Fibroblast of skin of left biceps (primary cell): Measurements from ENCODE around the gene ZNF765.
"Not testable (repeated sequence)": the region's sequence is repeated elsewhere in the genome, so short reads cannot be mapped to it uniquely, and the experiment has no call there.

Experiments used
- DNase-seq, 2 experiments: peaks; one replicate each; pipeline ENCODE4 v3.0.0-alpha.2; 2013; ENCODE audit warnings: low read depth in 2 of 2

Gene ZNF765

DNA sequence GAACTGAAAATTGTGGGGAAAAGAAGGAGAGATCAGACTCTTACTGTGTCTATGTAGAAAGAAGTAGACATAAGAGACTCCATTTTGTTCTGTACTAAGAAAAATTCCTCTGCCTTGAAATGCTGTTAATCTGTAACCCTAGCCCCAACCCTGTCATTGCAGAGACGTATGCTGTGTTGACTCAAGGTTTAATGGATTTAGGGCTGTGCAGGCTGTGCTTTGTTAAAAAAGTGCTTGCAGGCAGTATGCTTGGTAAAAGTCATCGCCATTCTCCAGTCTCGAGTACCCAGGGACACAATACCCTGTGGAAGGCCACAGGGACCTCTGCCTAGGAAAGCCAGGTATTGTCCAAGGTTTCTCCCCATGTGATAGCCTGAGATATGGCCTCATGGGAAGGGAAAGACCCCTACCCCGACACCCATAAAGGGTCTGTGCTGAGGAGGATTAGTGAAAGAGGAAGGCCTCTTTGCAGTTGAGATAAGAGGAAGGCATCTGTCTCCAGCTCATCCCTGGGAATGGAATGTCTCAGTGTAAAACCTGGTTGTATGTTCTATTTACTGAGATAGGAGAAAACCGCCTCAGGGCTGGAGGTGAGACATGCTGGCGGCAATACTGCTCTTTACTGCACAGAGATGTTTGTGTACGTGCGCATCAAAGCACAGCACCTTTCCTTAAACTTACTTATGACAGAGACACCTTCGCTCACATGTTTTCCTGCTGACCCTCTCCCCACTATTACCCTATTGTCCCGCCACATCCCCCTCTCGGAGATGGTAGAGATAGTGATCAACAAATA, 25.8 kb downstream of the ZNF765 start:
- not testable (repeated sequence) for DNase-seq

DNA sequence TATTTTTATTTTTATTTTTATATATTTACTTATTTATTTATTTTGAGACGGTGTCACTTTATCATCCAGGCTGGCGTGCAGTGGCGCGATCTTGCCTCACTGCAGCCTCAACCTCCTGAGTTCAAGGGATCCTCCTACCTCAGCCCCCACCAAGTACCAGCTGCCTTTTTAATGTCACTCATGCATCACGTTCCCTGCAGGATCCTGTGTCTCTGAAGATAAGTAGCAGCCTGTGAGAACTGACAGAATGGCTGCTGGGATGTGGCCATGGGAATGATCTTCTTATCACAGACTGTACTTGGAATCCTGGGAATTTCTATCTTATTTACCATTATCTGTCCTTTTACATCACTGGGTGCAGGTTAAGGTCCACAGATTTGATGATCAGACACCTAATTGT, 27.6 kb downstream of the ZNF765 start:
- no peak for DNase-seq

GRCh38 chr19:53423074-53423473, 28.1 kb downstream of the ZNF765 start:
- DNase-seq: not testable (repeated sequence)

DNA sequence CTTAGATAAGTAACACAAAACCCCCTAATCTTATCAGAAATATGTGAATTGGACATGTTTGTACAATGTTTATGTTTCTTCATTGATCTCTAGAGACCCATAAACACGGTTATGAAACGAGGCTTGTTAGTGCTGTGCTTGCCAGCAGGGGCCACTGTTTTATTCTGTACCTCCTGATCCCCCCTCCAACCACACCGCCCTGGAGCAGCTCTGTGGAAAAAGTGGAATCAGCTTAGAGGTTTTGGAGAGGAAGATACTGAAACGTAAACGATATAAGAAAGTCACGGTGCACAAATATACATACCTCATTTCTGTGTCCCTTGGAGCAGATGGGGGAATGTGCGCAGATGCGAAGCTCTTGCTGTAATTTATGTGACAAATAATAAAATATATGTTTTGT, 28.7 kb downstream of the ZNF765 start:
- not testable (repeated sequence) for DNase-seq

DNA sequence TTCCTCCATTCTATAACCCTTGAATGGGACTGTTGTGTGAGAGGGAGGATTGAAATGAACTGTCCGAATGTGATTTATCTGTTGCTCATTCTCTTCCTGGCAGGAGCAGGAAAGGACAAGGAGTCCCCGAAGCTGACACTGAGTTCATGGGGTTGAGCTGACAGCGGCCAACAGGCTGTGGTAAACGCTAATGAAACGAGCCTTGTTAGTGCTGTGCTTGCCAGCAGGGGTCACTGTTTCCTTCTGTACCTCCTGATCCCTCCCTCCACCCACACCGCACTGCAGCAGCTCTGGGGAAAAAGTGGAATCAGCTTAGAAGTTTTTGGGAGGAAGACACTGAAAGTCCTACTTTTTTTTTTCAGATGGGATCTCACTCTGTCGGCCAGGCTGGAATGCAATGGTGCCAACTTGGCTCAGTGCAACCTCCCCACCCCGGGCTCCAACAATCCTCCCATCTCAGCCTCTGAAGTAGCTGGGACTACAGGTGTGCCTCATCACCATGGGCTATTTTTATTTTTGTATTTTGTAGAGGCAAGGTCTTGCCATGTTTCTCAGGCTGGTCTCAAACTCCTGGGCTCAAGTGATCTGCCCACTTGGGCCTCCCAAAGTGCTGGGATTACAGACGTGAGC, 30.1 kb downstream of the ZNF765 start:
- no peak for DNase-seq

DNA sequence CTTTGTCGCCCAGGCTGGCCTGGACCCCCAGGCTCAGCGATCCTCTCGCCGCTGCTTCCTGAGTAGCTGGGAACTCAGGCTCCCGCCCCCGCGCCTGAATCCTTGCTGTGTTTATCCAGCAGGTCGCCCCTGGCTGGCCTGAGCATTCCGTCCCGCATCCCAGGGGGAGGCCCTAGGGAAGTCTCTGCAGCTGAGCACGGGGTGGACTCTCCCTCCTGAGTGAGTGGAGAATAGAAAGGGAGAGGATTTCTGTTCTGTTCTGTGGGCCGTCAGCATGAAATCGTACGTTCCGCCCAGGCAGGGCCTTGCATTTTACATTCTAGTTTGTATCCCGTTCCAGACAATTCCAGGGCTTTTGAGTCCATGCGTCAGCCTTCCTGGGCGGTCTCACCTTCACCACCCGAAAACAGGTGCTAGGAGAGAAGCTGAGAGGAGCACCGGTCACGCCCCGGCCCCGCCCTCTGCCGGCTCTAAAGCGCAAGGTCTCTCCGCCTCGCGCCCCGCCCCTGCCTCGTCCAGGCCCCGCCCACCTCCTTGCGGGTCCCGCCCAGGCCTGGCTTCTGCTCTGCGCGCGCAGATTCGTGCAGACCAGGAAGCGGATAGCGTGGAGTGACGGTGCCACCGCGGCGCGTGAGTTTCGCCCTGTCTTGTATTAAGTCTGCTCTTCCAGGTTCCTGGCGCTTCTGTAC, 36.6 kb downstream of the ZNF765 start, which contains the start of gene ZNF761:
Gene ZNF761 (plus strand): TSS at position 586 of the 689 bp plus-strand sequence. CDS start 15,285 bp downstream, outside the sequence.
- peak; percentile 57 to 62 for DNase-seq

GRCh38 chr19:53432088-53432661, 37.2 kb downstream of the ZNF765 start:
- DNase-seq: no peak

DNA sequence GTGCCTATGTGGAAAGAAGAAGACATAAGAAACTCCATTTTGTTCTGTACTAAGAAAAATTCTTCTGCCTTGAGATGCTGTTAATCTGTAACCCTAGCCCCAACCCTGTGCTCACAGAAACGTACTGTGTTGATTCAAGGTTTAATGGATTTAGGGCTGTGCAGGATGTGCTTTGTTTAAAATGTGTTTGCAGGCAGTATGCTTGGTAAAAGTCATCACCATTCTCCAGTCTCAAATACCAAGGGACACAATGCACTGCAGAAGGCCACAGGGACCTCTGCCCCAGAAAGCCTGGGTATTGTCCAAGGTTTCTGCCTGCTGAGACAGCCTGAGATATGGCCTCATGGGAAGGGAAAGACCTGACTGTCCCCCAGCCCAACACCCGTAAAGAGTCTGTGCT, 48.9 kb downstream of the ZNF765 start:
- DNase-seq: not testable (repeated sequence)

DNA sequence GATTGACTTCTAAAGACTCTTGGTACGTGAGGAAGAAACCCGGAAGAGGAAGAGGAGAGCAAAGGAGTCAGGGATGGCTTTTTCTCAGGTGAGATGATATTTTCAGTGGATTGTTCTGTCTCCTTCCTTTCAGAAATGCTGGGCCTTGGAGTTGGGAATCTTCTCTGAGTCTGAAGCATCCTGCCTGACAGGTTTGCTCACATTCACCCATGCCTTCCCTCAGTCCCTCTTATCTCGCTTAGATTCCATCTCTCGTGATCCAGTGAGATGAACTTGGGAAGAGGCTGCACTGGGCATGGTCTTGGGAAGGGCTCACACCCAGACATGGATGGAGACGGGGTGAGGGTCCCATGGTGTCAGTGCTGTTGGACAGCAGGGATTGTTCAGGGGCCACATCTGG, 52.2 kb downstream of the ZNF765 start:
- not testable (repeated sequence) for DNase-seq

DNA sequence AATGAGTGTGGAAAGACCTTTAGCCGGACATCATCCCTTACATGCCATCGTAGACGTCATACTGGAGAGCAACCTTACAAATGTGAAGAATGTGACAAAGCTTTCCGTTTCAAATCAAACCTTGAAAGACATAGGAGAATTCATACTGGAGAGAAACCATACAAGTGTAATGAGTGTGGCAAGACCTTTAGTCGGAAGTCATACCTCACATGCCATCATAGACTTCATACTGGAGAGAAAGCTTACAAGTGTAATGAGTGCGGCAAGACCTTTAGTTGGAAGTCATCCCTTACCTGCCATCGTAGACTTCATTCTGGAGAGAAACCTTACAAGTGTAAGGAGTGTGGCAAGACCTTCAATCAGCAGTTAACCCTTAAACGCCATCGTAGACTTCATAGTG, 60.9 kb downstream of the ZNF765 start:
- no peak for DNase-seq

- not testable (repeated sequence) for DNase-seq
These were observed 65.3 kb downstream of the ZNF765 start for GRCh38 chr19:53460131-53460721.

DNA sequence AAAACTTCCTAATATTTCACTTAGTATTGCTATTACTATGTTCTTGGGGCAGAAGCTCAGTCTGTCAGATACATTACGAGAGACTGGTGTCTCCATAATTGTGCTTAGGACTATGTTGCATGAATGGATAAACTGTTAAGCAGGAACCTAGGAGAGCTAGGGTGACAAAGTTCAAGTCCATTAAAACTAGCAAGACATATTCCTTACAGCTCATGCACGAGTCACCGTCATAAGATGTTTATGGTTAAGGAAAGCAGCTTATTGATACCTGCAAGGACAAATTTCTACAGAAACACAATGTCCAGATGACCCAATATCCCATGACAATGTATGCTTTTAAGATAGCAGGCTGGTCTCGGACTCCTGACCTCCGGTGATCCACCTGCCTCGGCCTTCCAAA, 66.9 kb downstream of the ZNF765 start:
- DNase-seq: no peak

DNA sequence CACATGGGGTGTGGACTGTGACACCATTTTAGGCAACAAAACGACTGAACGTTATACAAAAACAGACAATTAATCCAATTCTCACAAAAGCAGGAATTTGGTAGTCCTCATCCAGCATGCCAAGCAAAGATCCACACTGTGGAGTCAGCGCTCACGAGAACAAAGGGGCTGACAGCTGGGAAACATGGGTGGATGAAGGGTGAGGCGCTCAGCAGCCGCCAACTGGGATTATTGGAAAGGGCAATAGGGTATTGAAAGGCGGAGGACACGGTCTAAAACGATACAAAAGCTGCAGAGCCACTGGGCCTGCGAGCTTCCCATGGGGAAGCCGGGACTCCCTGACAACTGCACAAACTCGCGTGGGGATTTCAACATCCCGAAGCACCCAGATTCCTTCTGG, 67.9 kb downstream of the ZNF765 start:
- no peak for DNase-seq

- DNase-seq: no peak
These were observed 68.3 kb downstream of the ZNF765 start for GRCh38 chr19:53463263-53463662.

DNA sequence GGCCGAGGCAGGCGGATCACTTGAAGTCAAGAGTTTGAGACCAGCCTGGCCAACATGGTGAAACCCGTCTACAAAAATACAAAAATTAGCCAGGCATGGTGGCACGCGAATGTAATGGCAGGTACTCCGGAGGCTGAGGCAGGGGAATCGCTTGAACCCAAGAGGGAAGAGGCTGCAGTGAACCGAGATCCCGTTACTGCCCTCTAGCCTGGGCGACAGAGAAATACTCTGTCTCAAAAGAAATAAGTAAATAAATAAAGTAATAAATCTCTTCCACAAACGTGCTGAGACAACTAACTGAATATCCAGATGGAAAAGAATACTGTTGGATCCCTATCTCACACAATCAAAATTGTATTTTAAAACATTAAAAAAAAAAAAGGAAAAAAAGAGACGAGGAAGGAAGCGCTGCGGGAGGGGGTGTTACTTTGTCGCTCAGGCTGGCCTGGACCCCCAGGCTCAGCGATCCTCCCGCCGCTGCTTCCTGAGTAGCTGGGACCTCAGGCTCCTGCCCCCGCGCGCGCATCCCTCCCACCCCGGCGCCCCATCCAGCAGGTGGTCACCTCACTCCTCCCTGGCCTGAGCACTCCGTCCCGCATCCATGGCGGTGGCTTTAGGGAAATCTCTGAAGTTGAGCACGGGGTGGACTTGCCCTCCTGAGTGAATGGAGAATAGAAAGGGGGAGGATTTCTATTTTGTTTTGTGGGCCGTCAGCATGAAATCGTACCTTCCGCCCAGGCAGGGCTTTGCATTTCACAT, 72.0 kb downstream of the ZNF765 start:
- DNase-seq: no peak

- peak; percentile 48 to 55 for DNase-seq
These were observed 72.7 kb downstream of the ZNF765 start, which contains the start of gene ZNF813 for GRCh38 chr19:53467485-53468262. Gene ZNF813, plus strand, starts transcription at chr19:53467733. Its CDS starts 16,090 bp downstream, at chr19:53483823.

GRCh38 chr19:53468628-53469027, 73.7 kb downstream of the ZNF765 start:
- not testable (repeated sequence) for DNase-seq

GRCh38 chr19:53471916-53472315, 77.0 kb downstream of the ZNF765 start:
- no peak for DNase-seq

GRCh38 chr19:53474832-53475231, 79.9 kb downstream of the ZNF765 start:
- DNase-seq: not testable (repeated sequence)

- DNase-seq: not testable (repeated sequence)
These were observed 80.5 kb downstream of the ZNF765 start for GRCh38 chr19:53475470-53475869.
